Naive B cell (primary cell): ENCODE results near the gene BAG1. TPM values are rescaled to one million over a fixed set of nuclear protein-coding genes. Genes with fewer than 3 reads are reported as not detected.

Source experiments
- ATAC-seq, 2 donors: fragments of 150-1000 bp; cut with Tn5 transposase; 2 replicates each; pipeline ENCODE4 v1.10.0; 2021; ENCODE audit warnings: low read depth in 2 of 2, mild to moderate bottlenecking in 2 of 2, moderate library complexity in 2 of 2
- DNase-seq: peaks from one replicate; pipeline ENCODE4 v3.0.0; 2022
- H3K27ac Mint-ChIP-seq, 6 donors: one replicate each; pipeline ENCODE4 v1.8.0; 2020 to 2022; ENCODE audit warnings: mild to moderate bottlenecking in 6 of 6, mixed read lengths in 6 of 6, moderate library complexity in 5 of 6, inconsistent platforms in 2 of 6
- H3K27me3 Mint-ChIP-seq, 3 donors: one replicate each; pipeline ENCODE4 v1.8.0; 2021 to 2022; ENCODE audit warnings: mixed read lengths in 3 of 3, mild to moderate bottlenecking in 1 of 3
- H3K36me3 Mint-ChIP-seq, 2 donors: one replicate each; pipeline ENCODE4 v1.8.0; 2020 to 2022; ENCODE audit warnings: mixed read lengths in 2 of 2, inconsistent platforms in 1 of 2, mild to moderate bottlenecking in 1 of 2
- H3K4me1 Mint-ChIP-seq, 3 donors: one replicate each; pipeline ENCODE4 v1.8.0; 2020 to 2022; ENCODE audit warnings: mixed read lengths in 3 of 3, inconsistent platforms in 1 of 3, mild to moderate bottlenecking in 1 of 3, moderate library complexity in 1 of 3
- H3K4me3 Mint-ChIP-seq, 8 donors: one replicate each; pipeline ENCODE4 v1.8.0; 2020 to 2022; ENCODE audit warnings: mild to moderate bottlenecking in 8 of 8, mixed read lengths in 8 of 8, moderate library complexity in 8 of 8, inconsistent platforms in 2 of 8
- H3K9me3 Mint-ChIP-seq, 7 donors: one replicate each; pipeline ENCODE4 v1.8.0; 2020 to 2022; ENCODE audit warnings: mixed read lengths in 7 of 7, mild to moderate bottlenecking in 5 of 7, inconsistent platforms in 2 of 7, moderate library complexity in 1 of 7
- polyA plus RNA-seq, 6 donors: library from polyadenylated mRNA; unstranded; fragments of 300-500 nt; fragmentation: Illumina TruSeq; gene quantifications; one replicate each; pipeline ENCODE4 v1.2.3, GENCODE V29; 2021; ENCODE audit warnings: low read depth in 6 of 6

The BAG1 gene
- polyA plus RNA-seq, 6 donors from 2014 or later, result 45.7 to 85.6 (median 73.2) TPM

GRCh38 chr9:33211695-33212393, 52.7 kb downstream of the BAG1 start:
- Mint-ChIP-seq H3K4me1 (no peaks in the 10 kb centered on the region), H3K27me3 (peaks cover 0 to 6% (median 5%) of the 10 kb centered on the region in 3 donors), H3K36me3 (no peaks in the 10 kb centered on the region), H3K4me3 (peak overlapping the region in 1 of 8 donors; percentile 78), H3K27ac (peak overlapping the region in 1 of 6 donors; percentile 42), H3K9me3 (no peaks in the 10 kb centered on the region)
- no peak for ATAC-seq
- DNase-seq, result no peak

DNA sequence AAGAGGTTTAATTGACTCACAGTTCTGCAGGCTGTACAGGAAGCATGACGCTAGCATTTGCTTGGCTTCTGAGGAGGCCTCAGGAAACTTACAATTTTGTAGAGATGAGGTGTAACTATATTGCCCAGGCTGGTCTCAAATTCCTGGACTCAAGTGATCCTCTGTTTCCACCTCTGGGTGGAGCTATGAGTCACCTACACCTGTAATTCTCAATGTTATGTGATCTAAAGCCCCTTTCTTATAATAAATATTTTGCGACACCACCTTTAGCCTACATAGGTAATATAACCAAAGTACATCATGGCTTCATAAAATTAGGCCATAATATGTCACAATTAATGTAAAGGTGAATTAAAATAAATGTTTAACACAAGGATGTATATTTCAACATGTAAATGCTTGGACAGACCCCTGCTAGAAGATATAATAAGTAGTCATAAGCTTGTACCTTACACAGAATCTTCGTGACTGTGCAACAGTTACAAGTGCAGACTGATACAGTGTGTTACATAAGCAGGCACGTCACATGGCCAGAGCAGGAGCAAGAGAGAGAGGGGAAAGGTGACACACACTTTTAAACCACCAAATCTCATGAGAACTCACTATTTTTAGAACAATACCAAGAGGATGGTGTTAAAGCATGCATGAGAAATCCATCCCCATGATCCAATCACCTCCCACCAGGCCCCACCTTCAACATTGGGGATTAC, 54.3 kb downstream of the BAG1 start:
- no peak for ATAC-seq
- H3K36me3 Mint-ChIP-seq, result no peaks in the 10 kb centered on the region

DNA sequence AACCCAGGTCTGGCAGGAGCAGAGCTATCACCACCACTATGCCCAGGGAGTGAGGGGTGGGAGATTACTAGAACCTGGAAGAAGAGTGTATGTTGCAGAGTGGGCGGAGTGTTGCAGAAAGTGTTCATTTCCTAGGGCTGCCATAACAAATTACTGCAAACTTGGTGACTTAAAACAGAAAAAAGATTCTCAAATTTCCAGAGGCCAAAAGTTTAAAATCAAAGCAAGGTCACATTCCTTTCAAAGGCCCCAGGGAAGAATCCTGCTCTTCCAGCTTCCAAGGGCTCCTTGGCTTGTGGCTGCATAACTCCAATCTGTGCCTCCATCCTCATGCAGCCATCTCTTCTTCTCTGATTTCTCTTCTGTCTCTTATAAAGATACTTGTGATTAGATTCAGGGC, 55.1 kb downstream of the BAG1 start:
- Mint-ChIP-seq H3K36me3 (no peaks in the 10 kb centered on the region), H3K4me3 (no peak overlapping the region), H3K4me1 (no peaks in the 10 kb centered on the region), H3K9me3 (no peaks in the 10 kb centered on the region), H3K27ac (peak overlapping the region in 1 of 6 donors; percentile 48), H3K27me3 (peaks cover 0 to 13% (median 9%) of the 10 kb centered on the region in 3 donors)
- ATAC-seq (no peak), DNase-seq (no peak)

More for the DNA sequence above, 54.3 kb downstream of the BAG1 start:
- DNase-seq, result no peak
- Mint-ChIP-seq H3K4me1 (no peaks in the 10 kb centered on the region), H3K9me3 (no peaks in the 10 kb centered on the region), H3K4me3 (no peak overlapping the region), H3K27ac (peak overlapping the region in 1 of 6 donors; percentile 48), H3K27me3 (peaks cover 0 to 13% (median 9%) of the 10 kb centered on the region in 3 donors)

DNA sequence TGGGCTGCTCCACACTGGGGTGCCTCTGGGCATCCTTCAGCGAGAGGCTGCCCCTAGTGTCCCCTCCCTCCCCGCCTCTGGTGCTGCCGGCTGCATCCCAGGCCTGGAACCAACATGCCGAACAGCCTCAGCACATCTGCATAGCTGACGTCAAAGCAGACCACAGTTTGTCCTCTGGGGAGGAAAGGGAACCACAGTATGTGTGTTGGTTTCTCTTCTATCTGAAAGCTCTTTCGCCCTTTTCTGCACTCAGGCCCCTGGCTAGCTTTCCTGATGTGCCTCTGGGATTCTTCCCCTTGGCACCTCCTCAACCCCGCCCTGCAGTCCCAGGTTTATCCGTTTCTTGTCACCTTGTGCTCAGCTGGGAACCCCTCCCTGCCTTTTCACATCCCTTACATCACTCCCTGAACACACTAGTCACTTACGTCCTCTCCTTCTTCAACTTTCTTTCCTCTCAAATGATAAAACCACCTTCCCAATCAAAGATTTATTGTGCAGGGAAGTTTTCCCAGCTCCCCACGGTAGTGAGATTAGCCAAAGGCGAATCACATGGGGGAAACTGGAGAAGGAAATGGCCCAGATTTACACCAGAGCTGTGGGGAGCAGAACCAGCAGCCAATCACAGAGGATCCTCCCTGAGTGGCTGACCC, 61.8 kb downstream of the BAG1 start:
- DNase-seq, result peak; percentile 85
- Mint-ChIP-seq H3K9me3 (no peaks in the 10 kb centered on the region), H3K27ac (peak overlapping the region; percentile 35 to 96 (median 84)), H3K36me3 (no peaks in the 10 kb centered on the region), H3K4me1 (peaks cover 13 to 17% (median 14%) of the 10 kb centered on the region in 3 donors), H3K27me3 (peaks cover 0 to 13% (median 7%) of the 10 kb centered on the region in 3 donors), H3K4me3 (peak overlapping the region; percentile 28 to 84 (median 66))
- ATAC-seq, result peak; percentile 100

Other genes starting within 250 kb of the BAG1 start
- 100 to 1,000 TPM in 1 of 6 donors, 10 to 100 TPM in 5; 69.9 to 104 (median 86.7) TPM for gene DNAJA1, start 239.4 kb downstream of the BAG1 start, polyA plus RNA-seq
- gene SMU1, start 188.0 kb downstream of the BAG1 start, polyA plus RNA-seq, result 10 to 100 TPM; 19.6 to 44.5 (median 25.8) TPM
- 100 to 1,000 TPM in 1 of 6 donors, 10 to 100 TPM in 5; 30.4 to 112 (median 72.8) TPM for gene B4GALT1, start 97.4 kb downstream of the BAG1 start, polyA plus RNA-seq
- not detected for gene SPINK4, start 24.5 kb downstream of the BAG1 start, polyA plus RNA-seq
- gene CHMP5, start 341 bp upstream of the BAG1 start, polyA plus RNA-seq, result 10 to 100 TPM; 41.6 to 76.4 (median 54.2) TPM
- 10 to 100 TPM; 25.7 to 59.9 (median 41.2) TPM for gene NFX1, start 25.8 kb upstream of the BAG1 start, polyA plus RNA-seq
- gene AQP7, start 137.9 kb upstream of the BAG1 start, polyA plus RNA-seq, result not detected
- gene AQP3, start 182.9 kb upstream of the BAG1 start, polyA plus RNA-seq, result 1 to 10 TPM in 3 of 6 donors, under 1 TPM in 3; 0.18 to 1.9 (median 0.94) TPM
- 10 to 100 TPM in 5 of 6 donors, 1 to 10 TPM in 1; 5.7 to 23.9 (median 11.4) TPM for gene NOL6, start 209.2 kb upstream of the BAG1 start, polyA plus RNA-seq